AG10803 (cell line): ENCODE results near the gene CD226.

Source experiments
- DNase-seq: peaks from one replicate; pipeline ENCODE4 v3.0.0; 2010; ENCODE audit warnings: low read depth
- H3K4me3 ChIP-seq: 2 replicates; pipeline ENCODE4 v1.5.1; 2011; ENCODE audit warnings: mild to moderate bottlenecking, low read length, control low read depth
- TF ChIP-seq, protein P1 (sequence below): conservative IDR thresholded peaks from 2 replicates; pipeline ENCODE4 v1.5.1; 2011; ENCODE audit warnings: mild to moderate bottlenecking, low read length, control low read depth, inconsistent platforms

CD226 gene

GRCh38 chr18:69830189-69830588, 117.5 kb downstream of the CD226 start:
- TF ChIP-seq, protein P1, sequence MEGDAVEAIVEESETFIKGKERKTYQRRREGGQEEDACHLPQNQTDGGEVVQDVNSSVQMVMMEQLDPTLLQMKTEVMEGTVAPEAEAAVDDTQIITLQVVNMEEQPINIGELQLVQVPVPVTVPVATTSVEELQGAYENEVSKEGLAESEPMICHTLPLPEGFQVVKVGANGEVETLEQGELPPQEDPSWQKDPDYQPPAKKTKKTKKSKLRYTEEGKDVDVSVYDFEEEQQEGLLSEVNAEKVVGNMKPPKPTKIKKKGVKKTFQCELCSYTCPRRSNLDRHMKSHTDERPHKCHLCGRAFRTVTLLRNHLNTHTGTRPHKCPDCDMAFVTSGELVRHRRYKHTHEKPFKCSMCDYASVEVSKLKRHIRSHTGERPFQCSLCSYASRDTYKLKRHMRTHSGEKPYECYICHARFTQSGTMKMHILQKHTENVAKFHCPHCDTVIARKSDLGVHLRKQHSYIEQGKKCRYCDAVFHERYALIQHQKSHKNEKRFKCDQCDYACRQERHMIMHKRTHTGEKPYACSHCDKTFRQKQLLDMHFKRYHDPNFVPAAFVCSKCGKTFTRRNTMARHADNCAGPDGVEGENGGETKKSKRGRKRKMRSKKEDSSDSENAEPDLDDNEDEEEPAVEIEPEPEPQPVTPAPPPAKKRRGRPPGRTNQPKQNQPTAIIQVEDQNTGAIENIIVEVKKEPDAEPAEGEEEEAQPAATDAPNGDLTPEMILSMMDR: no peak
- no peak overlapping the region for H3K4me3 ChIP-seq
- DNase-seq: no peak

DNA sequence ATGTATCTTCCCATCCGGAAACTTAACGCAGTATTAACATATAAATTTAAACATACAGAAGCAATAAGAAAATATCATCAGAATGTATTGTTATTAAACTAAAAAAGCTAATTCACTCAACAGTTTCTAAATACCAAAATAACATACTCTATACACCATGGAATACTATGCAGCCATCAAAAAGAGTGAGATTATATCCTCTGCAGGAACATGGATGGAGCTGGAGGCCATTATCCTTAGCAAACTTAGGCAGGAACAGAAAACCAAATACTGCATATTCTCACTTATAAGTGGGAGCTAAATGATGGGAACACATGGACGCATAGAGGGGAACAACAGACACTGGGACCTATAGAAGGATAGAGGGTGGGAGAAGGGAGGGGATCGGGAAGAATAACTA, 127.1 kb downstream of the CD226 start:
- TF ChIP-seq, protein P1: no peak
- no peak overlapping the region for H3K4me3 ChIP-seq
- no peak for DNase-seq

DNA sequence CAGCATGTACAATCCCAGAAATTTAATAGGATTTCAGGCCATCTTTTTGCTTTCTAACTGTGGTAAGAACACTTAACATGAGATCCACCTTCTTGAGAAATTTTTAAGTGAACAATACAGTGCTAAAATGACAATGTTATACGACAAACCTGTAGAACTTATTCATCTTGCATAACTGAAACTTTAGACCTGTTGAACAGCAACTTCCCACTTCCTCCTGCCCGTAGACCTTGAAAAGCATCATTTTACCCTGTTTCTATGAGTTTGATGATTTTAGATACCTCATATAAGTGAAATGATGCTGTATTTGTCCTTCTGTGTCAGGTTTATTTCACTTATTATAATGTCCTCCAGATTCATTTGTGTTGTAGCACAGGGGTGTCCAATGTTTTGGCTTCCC, 128.2 kb downstream of the CD226 start:
- no peak overlapping the region for H3K4me3 ChIP-seq
- TF ChIP-seq, protein P1: no peak
- no peak for DNase-seq

DNA sequence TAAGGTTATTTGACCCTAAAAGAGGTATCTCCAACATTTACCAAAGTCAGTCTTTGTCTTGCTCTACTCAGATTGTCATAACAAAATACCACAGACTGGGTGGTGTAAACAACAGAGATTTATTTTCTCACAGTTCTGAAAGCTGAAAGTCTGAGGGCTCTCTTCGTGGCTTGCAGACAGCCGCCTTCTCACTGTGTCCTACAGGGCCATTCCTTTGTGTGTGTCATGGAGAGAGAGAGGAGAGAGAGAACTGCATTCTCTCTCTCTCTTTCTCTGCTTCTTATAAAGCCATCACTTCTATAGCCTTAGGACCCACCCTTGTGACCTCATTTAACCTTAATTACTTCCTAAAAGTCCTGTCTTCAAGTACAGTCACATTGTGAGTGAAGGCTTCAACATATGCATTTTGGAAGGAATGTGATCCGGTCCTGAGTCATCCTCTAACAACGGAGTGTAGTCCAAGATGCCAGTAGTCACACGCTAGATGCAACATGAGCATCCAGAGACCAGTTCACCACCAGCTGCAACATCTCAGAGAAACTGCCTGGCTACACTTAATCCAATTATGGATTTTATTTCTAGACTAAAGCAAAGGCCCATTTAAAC, 130.2 kb downstream of the CD226 start:
- TF ChIP-seq, protein P1: no peak
- DNase-seq: peak; percentile 87
- no peak overlapping the region for H3K4me3 ChIP-seq

DNA sequence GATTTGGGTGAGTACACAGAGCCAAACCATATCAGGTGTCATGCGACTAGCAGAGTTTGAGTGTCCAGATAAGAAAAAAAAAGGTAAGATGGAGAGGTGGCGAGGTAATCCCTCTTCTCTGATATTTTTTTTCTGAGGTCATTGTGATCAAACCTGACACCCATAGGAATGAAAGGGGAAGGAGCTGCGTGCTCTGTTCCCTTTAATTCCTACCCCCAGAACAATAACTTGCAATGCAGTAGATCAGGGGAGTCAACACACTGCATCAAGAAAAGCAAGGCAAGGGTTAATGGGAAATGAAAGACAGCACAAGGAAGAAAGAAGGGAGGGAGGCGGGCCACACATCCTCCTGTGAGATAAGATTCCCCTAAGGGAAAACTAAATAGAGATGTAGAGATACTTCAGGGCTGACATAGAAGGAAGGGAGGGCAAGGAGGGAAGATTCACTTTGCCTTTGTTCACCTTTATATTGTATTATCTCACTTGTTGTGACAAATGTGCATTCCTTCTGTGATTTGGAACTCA, 132.8 kb downstream of the CD226 start:
- TF ChIP-seq, protein P1: no peak
- no peak overlapping the region for H3K4me3 ChIP-seq
- no peak for DNase-seq

DNA sequence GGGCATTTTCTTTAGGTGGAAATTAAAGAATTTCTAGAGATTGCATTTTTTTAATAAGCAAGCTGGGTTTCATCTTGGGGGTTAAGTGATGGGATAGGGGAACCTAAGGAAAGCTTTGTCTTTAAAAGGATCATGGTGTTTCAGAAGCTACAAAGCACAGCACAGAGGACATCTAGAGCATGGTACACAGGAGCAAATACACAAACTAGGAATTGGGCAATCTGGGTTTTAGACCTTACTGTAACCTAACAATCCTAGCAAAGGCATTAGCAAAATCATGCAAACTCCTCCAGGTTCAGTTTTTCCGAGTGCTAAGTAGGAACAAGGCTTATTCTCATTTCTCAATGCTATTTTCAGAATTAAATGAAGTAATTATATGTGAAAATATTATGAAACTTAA, 134.1 kb downstream of the CD226 start:
- no peak for DNase-seq
- no peak overlapping the region for H3K4me3 ChIP-seq
- TF ChIP-seq, protein P1: no peak

DNA sequence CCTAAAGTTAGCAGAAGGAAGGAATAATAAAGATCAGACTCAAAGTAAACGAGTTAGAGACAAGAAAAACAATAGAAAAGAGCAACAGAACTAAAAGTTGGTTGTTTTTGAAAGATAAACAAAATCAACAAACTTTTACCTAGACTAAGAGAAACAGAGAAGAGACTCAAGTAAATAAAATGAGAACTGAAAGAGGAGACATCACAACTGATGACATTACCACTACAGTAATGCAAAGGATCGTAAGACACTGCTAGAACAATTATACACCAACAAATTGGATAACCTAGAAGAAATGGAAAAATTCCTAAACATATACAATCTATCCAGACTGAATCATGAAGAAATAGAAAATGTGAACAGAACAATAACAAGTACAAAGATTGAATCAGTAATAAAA, 139.3 kb downstream of the CD226 start:
- H3K4me3 ChIP-seq: no peak overlapping the region
- TF ChIP-seq, protein P1: no peak
- no peak for DNase-seq
